DOHH2 (cell line): ENCODE measurements around the gene TM4SF1.

Experiments
- H3F3A ChIP-seq: fragments of 200-600 bp; sonication (generic), shearing (Covaris generic); 2 replicates; pipeline ENCODE4 v1.6.0; 2016; ENCODE audit warnings: antibody characterized with exemption, mild to moderate bottlenecking; ENCODE audit not compliant: control insufficient read depth, insufficient read depth
- H3K27ac ChIP-seq: fragments of 200-600 bp; sonication (generic); 2 replicates; pipeline ENCODE4 v1.5.1; 2014; ENCODE audit warnings: low read depth, mild to moderate bottlenecking, low read length, moderate library complexity
- H3K27me3 ChIP-seq: fragments of 200-600 bp; sonication (generic); 2 replicates; pipeline ENCODE4 v1.6.1; 2014; ENCODE audit warnings: mild to moderate bottlenecking, low read length, mixed read lengths; ENCODE audit not compliant: control insufficient read depth
- H3K36me3 ChIP-seq: fragments of 200-600 bp; sonication (generic); 2 replicates; pipeline ENCODE4 v1.6.1; 2014; ENCODE audit warnings: mild to moderate bottlenecking, low read length, moderate library complexity, mixed read lengths; ENCODE audit not compliant: control insufficient read depth
- H3K4me1 ChIP-seq: fragments of 200-600 bp; sonication (generic); 2 replicates; pipeline ENCODE4 v1.6.1; 2014; ENCODE audit warnings: mild to moderate bottlenecking, low read length, mixed read lengths; ENCODE audit not compliant: control insufficient read depth
- H3K4me2 ChIP-seq: fragments of 200-600 bp; sonication (generic); 2 replicates; pipeline ENCODE4 v1.6.0; 2014; ENCODE audit warnings: mild to moderate bottlenecking, low read length, moderate library complexity
- H3K4me3 ChIP-seq: fragments of 200-600 bp; sonication (generic); 2 replicates; pipeline ENCODE4 v1.5.1; 2014; ENCODE audit warnings: mild to moderate bottlenecking, low read length, mixed read lengths
- H3K79me2 ChIP-seq: fragments of 200-600 bp; sonication (generic); 2 replicates; pipeline ENCODE4 v1.6.1; 2014; ENCODE audit warnings: mild to moderate bottlenecking, low read length, mixed read lengths; ENCODE audit not compliant: control insufficient read depth
- H3K9me2 ChIP-seq: fragments of 200-600 bp; sonication (generic); replicated peaks from 2 replicates; pipeline ENCODE4 v1.6.1; 2014; ENCODE audit warnings: mild to moderate bottlenecking, low read length, mixed read lengths; ENCODE audit not compliant: control insufficient read depth
- H3K9me3 ChIP-seq: fragments of 200-600 bp; sonication (generic); 2 replicates; pipeline ENCODE4 v1.6.1; 2014; ENCODE audit warnings: antibody characterized with exemption, low read length, mixed read lengths; ENCODE audit not compliant: control insufficient read depth, insufficient read depth
- H4K20me1 ChIP-seq: fragments of 200-600 bp; sonication (generic); 2 replicates; pipeline ENCODE4 v1.6.0; 2014; ENCODE audit warnings: low read depth, mild to moderate bottlenecking, antibody characterized with exemption, low read length, moderate library complexity; ENCODE audit not compliant: control insufficient read depth, insufficient read depth
- CTCF ChIP-seq: fragments of 200-600 bp; sonication (generic); IDR thresholded peaks from one replicate; pipeline ENCODE4 v1.5.1; 2014; ENCODE audit warnings: antibody characterized with exemption, mild to moderate bottlenecking, low read depth, low read length; ENCODE audit not compliant: poor library complexity, severe bottlenecking
- EZH2phosphoT487 ChIP-seq: fragments of 200-600 bp; sonication (generic); IDR thresholded peaks from 2 replicates; pipeline ENCODE4 v1.6.1; 2017; ENCODE audit warnings: borderline replicate concordance, mild to moderate bottlenecking, antibody characterized with exemption, low read length, moderate library complexity, mixed read lengths

The TM4SF1 gene

GRCh38 chr3:149390294-149390693, 12.8 kb upstream of the TM4SF1 start:
- no peaks in the 10 kb centered on the region for H3K9me3 ChIP-seq
- no peak overlapping the region for H3K4me3 ChIP-seq
- peaks cover 6% of the 10 kb centered on the region; the same call in 1 of the 2 replicates for H3K27me3 ChIP-seq
- H3K4me2 ChIP-seq: no peak overlapping the region
- H3K36me3 ChIP-seq: no peaks in the 10 kb centered on the region
- H3F3A ChIP-seq: no peaks in the 10 kb centered on the region
- no peak overlapping the region for H3K27ac ChIP-seq
- TF ChIP-seq EZH2phosphoT487 (no peak), CTCF (no peak)
- H4K20me1 ChIP-seq: no peaks in the 10 kb centered on the region
- no peaks in the 10 kb centered on the region for H3K79me2 ChIP-seq
- H3K9me2 ChIP-seq: no peaks in the 10 kb centered on the region
- H3K4me1 ChIP-seq: no peaks in the 10 kb centered on the region

- no peak overlapping the region for H3K4me2 ChIP-seq
- H3K27me3 ChIP-seq: peaks cover 6% of the 10 kb centered on the region; the same call in 1 of the 2 replicates
- no peaks in the 10 kb centered on the region for H3K9me2 ChIP-seq
- H3K4me3 ChIP-seq: no peak overlapping the region
- H3F3A ChIP-seq: no peaks in the 10 kb centered on the region
- no peaks in the 10 kb centered on the region for H4K20me1 ChIP-seq
- H3K4me1 ChIP-seq: no peaks in the 10 kb centered on the region
- H3K9me3 ChIP-seq: no peaks in the 10 kb centered on the region
- H3K27ac ChIP-seq: no peak overlapping the region
- no peak for TF ChIP-seq CTCF
- TF ChIP-seq EZH2phosphoT487: no peak
- no peaks in the 10 kb centered on the region for H3K36me3 ChIP-seq
- no peaks in the 10 kb centered on the region for H3K79me2 ChIP-seq
Measured at GRCh38 chr3:149388531-149389417, 11.3 kb upstream of the TM4SF1 start.

DNA sequence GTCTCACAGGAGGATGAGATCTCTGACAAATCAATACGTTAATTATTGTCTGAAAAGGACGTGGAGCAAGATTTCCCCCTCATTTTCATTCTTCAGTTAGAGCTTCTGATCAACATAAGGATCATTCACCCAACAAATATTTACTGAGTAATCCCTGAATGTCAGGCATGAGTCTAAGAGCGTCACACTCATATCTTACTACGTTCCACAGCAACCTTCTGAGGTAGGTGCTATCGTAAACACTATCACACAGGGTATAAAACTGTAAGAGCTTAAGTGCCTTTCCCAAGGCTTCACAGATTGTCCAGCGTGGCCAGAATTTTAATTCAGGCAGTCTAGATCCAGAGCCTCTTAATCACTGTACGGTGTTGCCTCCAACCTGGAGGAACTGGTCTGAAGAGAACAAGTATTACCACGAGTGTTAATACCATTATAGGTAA, 10.6 kb upstream of the TM4SF1 start:
- no peak overlapping the region for H3K27ac ChIP-seq
- H3K27me3 ChIP-seq: peaks cover 6% of the 10 kb centered on the region; the same call in 1 of the 2 replicates
- no peaks in the 10 kb centered on the region for H3K36me3 ChIP-seq
- H3K9me3 ChIP-seq: no peaks in the 10 kb centered on the region
- no peaks in the 10 kb centered on the region for H4K20me1 ChIP-seq
- TF ChIP-seq EZH2phosphoT487: no peak
- H3K4me1 ChIP-seq: no peaks in the 10 kb centered on the region
- H3K4me2 ChIP-seq: no peak overlapping the region
- no peaks in the 10 kb centered on the region for H3F3A ChIP-seq
- no peaks in the 10 kb centered on the region for H3K79me2 ChIP-seq
- H3K4me3 ChIP-seq: no peak overlapping the region
- H3K9me2 ChIP-seq: no peaks in the 10 kb centered on the region

DNA sequence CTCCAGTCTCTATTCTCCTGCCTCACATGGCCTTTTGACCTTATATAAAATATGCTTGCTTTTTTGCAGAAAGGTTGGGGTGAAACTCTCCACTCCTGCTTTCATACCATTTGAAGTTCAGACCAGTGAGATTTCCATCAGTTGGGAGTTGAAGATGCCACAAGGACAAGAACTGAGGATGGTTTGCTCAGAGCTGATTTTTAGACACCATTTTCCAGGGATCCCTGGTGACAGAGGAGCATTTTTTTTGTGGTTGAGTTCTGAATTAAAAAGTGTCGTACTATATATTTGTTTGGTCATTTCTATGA, 8.8 kb upstream of the TM4SF1 start:
- H3K79me2 ChIP-seq: no peaks in the 10 kb centered on the region
- TF ChIP-seq EZH2phosphoT487 (no peak), CTCF (no peak)
- no peaks in the 10 kb centered on the region for H3K9me2 ChIP-seq
- no peaks in the 10 kb centered on the region for H3K36me3 ChIP-seq
- H4K20me1 ChIP-seq: no peaks in the 10 kb centered on the region
- H3F3A ChIP-seq: no peaks in the 10 kb centered on the region
- H3K27me3 ChIP-seq: peaks cover 6% of the 10 kb centered on the region; the same call in 1 of the 2 replicates
- H3K4me1 ChIP-seq: no peaks in the 10 kb centered on the region
- no peak overlapping the region for H3K4me2 ChIP-seq
- no peak overlapping the region for H3K4me3 ChIP-seq
- H3K27ac ChIP-seq: no peak overlapping the region
- no peaks in the 10 kb centered on the region for H3K9me3 ChIP-seq
